Esophagus squamous epithelium (tissue), 4 donors: ENCODE measurements around the gene ADAM29.

Experiments
- POLR2A ChIP-seq, 4 donors: fragments of 450-650 bp; IDR thresholded peaks; one replicate each; pipeline ENCODE4 v1.6.1; 2017; ENCODE audit warnings: antibody characterized with exemption in 4 of 4, mild to moderate bottlenecking in 4 of 4, moderate library complexity in 3 of 4
- TF ChIP-seq, protein P1 (sequence below), 6 experiments: fragments of 450-650 bp in 4 of 6; fragments of 200-600 bp in 2 of 6; sonication (generic) in 2 of 6; IDR thresholded peaks; one replicate each; pipeline ENCODE4 v1.5.1; 2016 to 2019; ENCODE audit warnings: antibody characterized with exemption in 6 of 6, mild to moderate bottlenecking in 4 of 6, moderate library complexity in 4 of 6

DNA sequence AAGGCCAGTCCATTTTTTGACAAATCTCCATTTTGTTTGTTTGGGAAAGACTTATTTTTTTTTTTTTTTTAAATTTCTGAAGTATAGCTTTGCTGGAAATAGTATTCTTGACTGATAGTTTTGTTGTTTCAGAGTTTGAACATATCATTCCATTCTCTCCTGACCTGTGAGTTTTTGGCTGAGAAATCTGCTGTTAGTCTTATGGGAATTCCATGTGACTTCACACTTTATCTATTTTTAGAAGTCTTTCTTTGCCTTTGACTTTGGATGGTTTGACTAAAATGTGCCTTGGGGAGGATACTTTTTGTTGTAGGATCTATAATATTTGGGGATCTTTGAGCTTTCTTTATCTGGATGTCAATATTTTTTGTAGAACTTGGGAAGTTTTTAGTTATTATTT is 10.7 kb upstream of the ADAM29 start:
- TF ChIP-seq, protein P1, sequence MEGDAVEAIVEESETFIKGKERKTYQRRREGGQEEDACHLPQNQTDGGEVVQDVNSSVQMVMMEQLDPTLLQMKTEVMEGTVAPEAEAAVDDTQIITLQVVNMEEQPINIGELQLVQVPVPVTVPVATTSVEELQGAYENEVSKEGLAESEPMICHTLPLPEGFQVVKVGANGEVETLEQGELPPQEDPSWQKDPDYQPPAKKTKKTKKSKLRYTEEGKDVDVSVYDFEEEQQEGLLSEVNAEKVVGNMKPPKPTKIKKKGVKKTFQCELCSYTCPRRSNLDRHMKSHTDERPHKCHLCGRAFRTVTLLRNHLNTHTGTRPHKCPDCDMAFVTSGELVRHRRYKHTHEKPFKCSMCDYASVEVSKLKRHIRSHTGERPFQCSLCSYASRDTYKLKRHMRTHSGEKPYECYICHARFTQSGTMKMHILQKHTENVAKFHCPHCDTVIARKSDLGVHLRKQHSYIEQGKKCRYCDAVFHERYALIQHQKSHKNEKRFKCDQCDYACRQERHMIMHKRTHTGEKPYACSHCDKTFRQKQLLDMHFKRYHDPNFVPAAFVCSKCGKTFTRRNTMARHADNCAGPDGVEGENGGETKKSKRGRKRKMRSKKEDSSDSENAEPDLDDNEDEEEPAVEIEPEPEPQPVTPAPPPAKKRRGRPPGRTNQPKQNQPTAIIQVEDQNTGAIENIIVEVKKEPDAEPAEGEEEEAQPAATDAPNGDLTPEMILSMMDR (IDR thresholded peaks at IDR 0.05): no peak
- no peak for TF ChIP-seq POLR2A (IDR thresholded peaks at IDR 0.05)
